DMS 273 treated with DMSO at 0.1 percent for 48 hours (cell line): ENCODE results near the gene CIB4.

Experiments used
- DNase-seq: peaks from one replicate; lab custom pipeline; 2025; lab: John Stamatoyannopoulos, UW

CIB4 gene

GRCh38 chr2:26607698-26608097 lies 33.5 kb downstream of the CIB4 start:
- no peak for DNase-seq

GRCh38 chr2:26606847-26607190 lies 34.3 kb downstream of the CIB4 start:
- DNase-seq, result peak; percentile 52

- no peak for DNase-seq
Measured at GRCh38 chr2:26605999-26606846, 34.9 kb downstream of the CIB4 start.

GRCh38 chr2:26605195-26605998 lies 35.8 kb downstream of the CIB4 start:
- DNase-seq, result no peak

GRCh38 chr2:26602575-26602974 lies 38.6 kb downstream of the CIB4 start:
- no peak for DNase-seq

GRCh38 chr2:26599387-26599786 lies 41.8 kb downstream of the CIB4 start:
- no peak for DNase-seq

- no peak for DNase-seq
Measured at GRCh38 chr2:26598996-26599373, 42.2 kb downstream of the CIB4 start.

- DNase-seq, result no peak
Measured at GRCh38 chr2:26598336-26598995, 42.7 kb downstream of the CIB4 start.

GRCh38 chr2:26597197-26597596 lies 44.0 kb downstream of the CIB4 start:
- no peak for DNase-seq

GRCh38 chr2:26595146-26595545 lies 46.0 kb downstream of the CIB4 start:
- no peak for DNase-seq

GRCh38 chr2:26591619-26592505 lies 49.3 kb downstream of the CIB4 start:
- DNase-seq, result no peak

- DNase-seq, result no peak
Measured at GRCh38 chr2:26590980-26591618, 50.1 kb downstream of the CIB4 start.

GRCh38 chr2:26590508-26590907 lies 50.7 kb downstream of the CIB4 start:
- no peak for DNase-seq

GRCh38 chr2:26588576-26588975 lies 52.6 kb downstream of the CIB4 start:
- DNase-seq, result no peak

GRCh38 chr2:26587994-26588393 lies 53.2 kb downstream of the CIB4 start:
- DNase-seq, result no peak

- DNase-seq, result no peak
Measured at GRCh38 chr2:26585966-26586365, 55.2 kb downstream of the CIB4 start.

- no peak for DNase-seq
Measured at GRCh38 chr2:26585100-26585499, 56.1 kb downstream of the CIB4 start.

GRCh38 chr2:26584656-26585055 lies 56.5 kb downstream of the CIB4 start:
- no peak for DNase-seq

GRCh38 chr2:26584191-26584590 lies 57.0 kb downstream of the CIB4 start:
- no peak for DNase-seq

- DNase-seq, result no peak
Measured at GRCh38 chr2:26583381-26583911, 57.7 kb downstream of the CIB4 start.

- DNase-seq, result no peak
Measured at GRCh38 chr2:26582890-26583289, 58.3 kb downstream of the CIB4 start.
